ENCODE data around the gene ETV6.

The ETV6 gene

GRCh38 chr12:11782914-11783420, 133.5 kb downstream of the ETV6 start:
- no peak for DNase-seq

GRCh38 chr12:11785712-11786111, 136.2 kb downstream of the ETV6 start:
- no peak for DNase-seq

DNA sequence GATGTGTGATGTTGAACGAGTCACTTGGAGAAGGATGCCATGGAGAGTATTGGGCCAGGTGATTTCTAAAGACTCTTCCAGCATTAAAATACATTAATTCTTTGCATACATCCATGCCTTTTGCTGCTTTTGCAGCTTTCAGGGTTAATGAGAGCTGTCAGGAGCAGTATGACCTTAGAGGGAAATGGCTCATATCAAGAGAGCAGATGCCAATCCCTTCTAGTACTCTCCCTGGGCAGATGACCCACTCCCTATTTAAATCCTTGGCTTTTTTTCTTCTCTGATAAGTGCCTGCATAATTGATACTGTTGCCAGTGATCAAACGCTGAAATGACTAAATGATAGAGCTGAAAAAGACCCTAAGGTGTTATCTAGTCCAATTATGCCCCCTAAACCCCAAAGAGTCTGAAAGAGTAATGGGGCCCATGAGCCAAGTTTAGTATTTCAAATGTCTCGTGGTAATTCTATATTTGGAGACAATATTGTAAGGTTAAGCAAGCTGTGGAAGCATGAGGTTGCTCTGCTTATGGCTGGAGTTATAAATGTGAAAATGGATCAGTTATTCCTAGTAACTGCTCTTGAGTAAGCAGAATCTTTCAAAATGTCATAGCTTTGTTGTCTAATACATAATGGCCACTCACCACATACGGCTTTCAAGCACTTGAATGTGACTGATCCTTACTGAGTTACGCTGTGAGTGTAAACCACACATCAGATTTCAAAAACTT, 137.3 kb downstream of the ETV6 start:
- DNase-seq = no peak

DNA sequence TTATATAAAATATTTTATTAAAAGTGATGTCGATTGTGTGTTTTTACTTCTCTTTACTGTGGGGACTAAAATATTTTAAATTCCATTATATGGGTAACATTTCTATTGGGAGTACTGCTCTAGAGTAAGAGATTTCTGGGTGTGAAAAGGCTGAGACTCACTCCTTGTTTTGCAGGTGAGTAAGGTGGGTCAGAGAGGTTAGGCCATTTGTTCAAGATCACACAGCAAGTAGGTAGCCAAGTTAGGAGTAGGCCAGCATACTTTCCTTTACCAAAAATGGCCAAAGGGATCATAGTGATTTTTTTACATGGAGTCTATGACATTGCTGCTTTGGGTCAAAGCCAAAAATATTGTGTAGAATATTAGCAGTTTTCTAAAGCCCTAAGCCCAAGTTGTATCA, 138.0 kb downstream of the ETV6 start:
- no peak for DNase-seq

DNA sequence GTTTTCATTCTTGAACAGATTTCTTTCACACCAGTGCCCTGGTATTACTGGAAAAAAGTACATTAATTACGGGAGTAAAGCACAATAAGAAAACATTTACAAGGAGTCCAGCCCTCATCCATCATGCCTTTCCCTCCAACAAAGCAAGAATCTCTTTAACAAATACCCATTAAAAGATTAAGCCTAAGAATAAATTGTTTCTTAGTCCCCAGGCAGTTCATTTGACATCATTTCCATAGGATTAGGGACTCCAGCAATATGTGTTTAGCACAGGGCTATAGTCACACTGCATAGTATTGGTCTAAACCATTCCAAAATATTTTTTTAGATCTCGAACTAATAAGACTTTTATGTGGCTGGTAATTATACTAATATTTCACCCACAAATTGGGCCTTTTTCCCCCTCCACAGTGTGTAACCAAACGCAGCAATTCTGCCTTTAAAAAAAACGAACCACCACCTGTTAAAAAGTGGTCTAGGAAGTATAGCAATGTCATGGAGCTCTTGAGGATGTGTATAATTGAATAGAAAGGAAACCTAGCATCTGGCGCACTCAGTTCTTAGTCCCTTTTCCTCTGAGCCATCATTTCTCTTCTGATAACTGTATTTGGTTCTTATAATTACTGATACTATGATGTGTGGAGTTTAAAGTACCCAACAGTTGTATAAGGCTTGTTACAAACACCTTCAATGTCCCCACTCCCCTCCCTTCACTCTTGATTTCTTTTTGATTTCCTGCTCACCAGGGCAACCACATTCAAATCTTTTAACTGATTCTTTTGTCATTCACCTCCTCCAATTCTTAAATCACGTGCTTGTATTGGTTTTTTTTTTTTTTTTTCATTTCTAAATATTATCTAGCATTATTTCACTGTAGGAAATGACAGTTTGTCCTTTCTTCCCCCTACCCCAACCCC, 138.7 kb downstream of the ETV6 start:
- DNase-seq = no peak

GRCh38 chr12:11793921-11794710, 144.6 kb downstream of the ETV6 start:
- peak; percentile 52 for DNase-seq

DNA sequence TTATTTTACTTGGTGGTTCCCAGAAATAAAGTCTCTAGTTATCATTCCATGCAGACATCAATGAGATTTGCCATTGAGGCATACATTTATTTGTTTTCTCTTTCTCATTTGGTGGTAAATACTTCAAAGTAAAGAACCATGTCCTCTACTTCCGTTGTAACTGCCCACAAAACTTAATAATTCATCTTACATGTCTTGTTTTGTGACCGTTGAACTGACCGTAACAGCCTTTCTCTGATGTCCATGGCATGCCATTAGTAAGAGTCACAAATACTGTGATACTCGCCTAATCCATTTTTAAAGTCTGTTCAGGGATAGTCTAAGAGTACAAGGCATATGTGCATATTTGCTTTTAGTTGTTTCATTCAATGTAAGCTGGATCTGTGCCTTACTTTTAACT, 145.3 kb downstream of the ETV6 start:
- no peak for DNase-seq

DNA sequence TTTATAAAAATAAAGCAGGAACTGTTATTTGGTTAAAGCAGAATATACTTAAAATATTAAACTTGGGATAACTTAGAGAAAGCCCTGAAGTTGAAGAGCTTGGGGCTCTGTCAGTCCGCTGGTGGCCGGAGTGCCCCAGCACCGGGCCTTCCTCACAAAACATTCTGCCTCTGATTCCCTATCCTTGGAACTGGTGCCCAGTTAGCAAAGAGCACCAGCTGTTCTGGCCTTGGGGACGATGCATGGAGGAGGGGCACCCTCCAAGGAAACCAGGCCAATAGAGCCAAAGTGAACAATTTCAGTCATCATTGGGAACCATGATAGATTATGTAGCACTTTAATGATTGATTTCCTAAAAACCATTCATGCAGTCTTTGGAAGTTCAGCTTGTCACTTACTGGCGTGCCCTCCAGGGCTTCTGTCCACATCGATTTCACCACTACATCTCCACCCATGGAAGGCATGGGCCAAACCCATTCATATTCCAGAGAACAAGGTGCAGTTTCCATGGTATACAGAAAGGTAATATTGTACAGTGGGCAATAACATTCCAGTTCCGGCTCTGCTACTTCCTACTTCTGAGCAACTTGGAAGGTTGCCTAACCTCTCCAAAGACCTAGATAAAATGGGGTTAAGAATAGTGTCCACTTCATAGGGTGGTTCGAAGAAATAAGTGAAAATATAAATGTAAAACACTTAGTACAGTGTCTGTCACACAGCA, 145.9 kb downstream of the ETV6 start:
- no peak for DNase-seq

GRCh38 chr12:11795913-11796459, 146.5 kb downstream of the ETV6 start:
- DNase-seq = peak; percentile 53

GRCh38 chr12:11797317-11797913, 147.9 kb downstream of the ETV6 start:
- peak; percentile 98 for DNase-seq

DNA sequence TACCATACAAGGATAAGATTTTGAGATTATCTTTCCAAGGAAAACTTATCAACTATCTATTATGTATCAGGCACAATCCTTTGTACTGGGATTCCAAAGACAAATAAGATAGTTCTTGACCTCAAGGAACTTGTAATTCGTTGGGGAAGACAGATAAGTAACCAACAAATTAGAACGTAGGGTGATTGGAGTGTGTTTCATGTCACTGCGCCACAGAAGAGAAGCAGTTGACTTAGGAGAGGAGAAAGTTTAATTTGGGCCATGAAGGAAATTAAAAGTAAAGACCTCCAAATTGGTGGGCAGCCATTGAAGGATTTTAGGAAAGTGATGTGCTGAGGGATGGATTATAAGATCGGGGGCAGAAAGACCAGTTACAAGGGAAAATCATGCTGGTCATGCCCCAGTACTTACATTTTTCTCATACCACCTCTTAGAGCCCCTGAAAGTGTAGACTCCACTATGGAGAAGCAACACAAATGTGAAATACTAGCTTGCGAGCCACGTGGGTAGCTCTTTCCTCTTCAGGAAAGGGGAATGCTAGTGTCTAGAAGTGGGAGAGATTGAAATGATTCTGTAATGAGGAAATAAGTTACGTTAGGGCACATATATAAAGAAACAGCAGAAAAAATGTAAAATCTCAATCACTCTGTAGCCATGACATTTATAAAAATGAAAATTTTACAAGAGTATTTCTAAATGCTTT, 148.7 kb downstream of the ETV6 start:
- peak; percentile 43 for DNase-seq

GRCh38 chr12:11798856-11799501, 149.5 kb downstream of the ETV6 start:
- peak; percentile 96 for DNase-seq

DNA sequence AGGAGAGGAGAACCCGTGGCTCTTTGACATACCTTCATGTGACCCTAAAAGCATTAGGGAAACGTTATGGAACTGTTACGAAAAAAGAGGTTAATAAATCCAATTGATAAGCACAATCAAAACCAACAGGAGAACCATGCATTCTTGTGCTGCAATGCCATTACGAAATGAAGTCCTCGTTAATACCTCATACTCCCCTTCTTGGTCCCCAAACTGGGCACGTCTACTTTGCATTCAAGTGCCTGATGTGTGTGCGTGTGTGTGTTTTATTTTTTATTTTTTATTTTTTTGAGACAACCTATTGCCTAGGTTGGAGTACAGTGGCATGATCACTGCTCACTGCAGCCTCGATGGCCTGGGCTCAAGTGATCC, 150.0 kb downstream of the ETV6 start:
- no peak for DNase-seq

GRCh38 chr12:11801643-11802042, 152.2 kb downstream of the ETV6 start:
- no peak for DNase-seq

- no peak for DNase-seq
These were observed 154.7 kb downstream of the ETV6 start for GRCh38 chr12:11804130-11804529.

DNA sequence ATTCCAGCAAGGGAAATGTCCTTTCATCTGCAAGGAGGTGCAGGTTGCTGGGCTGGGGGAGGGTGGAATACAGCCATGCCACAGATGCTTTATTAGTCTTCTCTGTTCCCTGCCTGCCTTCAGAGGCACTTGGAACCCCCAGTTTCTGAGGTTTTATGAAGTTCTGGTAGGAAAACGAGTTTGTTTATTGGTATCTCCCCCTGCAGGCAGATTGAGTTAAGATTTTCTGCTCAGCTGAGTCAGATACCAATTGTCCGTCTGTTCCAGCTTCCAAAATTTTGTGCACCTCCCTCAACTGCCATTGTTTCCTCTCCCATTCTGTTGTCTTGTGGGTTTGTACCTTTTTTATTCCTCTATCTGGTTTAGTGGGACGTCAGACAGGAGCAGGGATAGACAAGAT, 155.6 kb downstream of the ETV6 start:
- DNase-seq = no peak

DNA sequence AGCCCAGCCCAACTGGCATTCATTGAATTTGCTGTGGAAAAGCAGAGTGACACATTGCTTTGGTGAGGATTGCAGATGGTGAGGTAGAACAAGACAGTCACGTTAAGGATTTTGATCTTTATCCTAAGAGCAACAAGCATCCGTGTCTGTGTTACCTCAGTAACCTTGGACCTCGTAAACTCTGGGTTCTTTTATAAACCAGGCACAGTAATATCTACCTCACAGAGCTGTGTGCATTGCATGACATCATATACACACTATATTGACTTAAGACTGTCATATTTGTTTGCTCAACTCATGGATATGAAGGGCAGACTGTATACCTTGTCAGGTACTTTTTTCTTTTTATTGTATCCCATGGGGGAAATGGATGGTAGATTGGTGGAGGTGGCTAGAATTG, 156.2 kb downstream of the ETV6 start:
- no peak for DNase-seq

DNA sequence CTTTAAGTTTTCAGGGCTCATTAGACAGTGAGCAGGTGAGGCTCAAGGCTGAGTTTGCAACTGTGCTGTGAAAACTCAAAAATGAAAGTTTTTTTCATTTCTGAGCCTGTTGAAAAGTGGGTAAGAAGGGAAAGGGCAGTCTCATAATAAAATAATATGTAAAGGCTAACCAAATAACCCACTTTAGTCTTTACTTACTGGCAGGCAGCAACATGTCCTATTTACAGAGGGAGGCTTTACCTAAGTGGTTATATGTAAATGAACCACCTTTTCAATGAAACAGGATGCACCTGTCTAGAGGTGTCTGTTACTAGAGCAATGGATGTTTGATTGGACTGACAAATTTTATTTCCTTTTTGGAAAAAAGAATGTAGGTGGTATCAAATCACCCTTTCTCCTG, 158.0 kb downstream of the ETV6 start:
- DNase-seq = no peak

GRCh38 chr12:11808931-11809330, 159.5 kb downstream of the ETV6 start:
- DNase-seq = no peak

GRCh38 chr12:11810206-11810545, 160.7 kb downstream of the ETV6 start:
- DNase-seq = no peak
